KMS-11 (cell line): ENCODE results near the gene TTC28.

ENCODE experiments used
- H2AFZ ChIP-seq: fragments of 200-600 bp; sonication (generic); 2 replicates; pipeline ENCODE4 v1.6.1; 2016; ENCODE audit warnings: antibody characterized with exemption, mixed run types, low read depth
- H3K27ac ChIP-seq: fragments of 200-600 bp; sonication (generic); 2 replicates; pipeline ENCODE4 v1.6.1; 2016; ENCODE audit warnings: mild to moderate bottlenecking, mixed run types
- H3K27me3 ChIP-seq: fragments of 200-600 bp; sonication (generic); 2 replicates; pipeline ENCODE4 v1.6.1; 2017; ENCODE audit warnings: mild to moderate bottlenecking, low read depth, mixed run types, moderate library complexity; ENCODE audit not compliant: insufficient read depth
- H3K36me3 ChIP-seq: fragments of 200-600 bp; sonication (generic); 2 replicates; pipeline ENCODE4 v1.6.1; 2017; ENCODE audit warnings: mild to moderate bottlenecking, mixed run types; ENCODE audit not compliant: insufficient read depth
- H3K4me1 ChIP-seq: fragments of 200-600 bp; sonication (generic); 2 replicates; pipeline ENCODE4 v1.6.1; 2016; ENCODE audit warnings: mild to moderate bottlenecking, low read depth, mixed run types; ENCODE audit not compliant: poor library complexity, severe bottlenecking
- H3K4me2 ChIP-seq: fragments of 200-600 bp; sonication (generic); 2 replicates; pipeline ENCODE4 v1.7.0; 2016; ENCODE audit warnings: mild to moderate bottlenecking, mixed run types
- H3K4me3 ChIP-seq: fragments of 200-600 bp; sonication (generic); IDR thresholded peaks from 2 replicates; pipeline ENCODE4 v1.6.1; 2017; ENCODE audit warnings: low read depth, low read length, mixed read lengths; ENCODE audit not compliant: insufficient read depth
- H3K79me2 ChIP-seq: fragments of 200-600 bp; sonication (generic); 2 replicates; pipeline ENCODE4 v1.6.1; 2016; ENCODE audit warnings: low read depth, mixed run types; ENCODE audit not compliant: insufficient read depth
- H3K9ac ChIP-seq: fragments of 200-600 bp; sonication (generic); 2 replicates; pipeline ENCODE4 v1.6.1; 2016; ENCODE audit warnings: mild to moderate bottlenecking, mixed run types
- H4K20me1 ChIP-seq: fragments of 200-600 bp; sonication (generic); 2 replicates; pipeline ENCODE4 v1.6.1; 2016; ENCODE audit warnings: mild to moderate bottlenecking, mixed run types; ENCODE audit not compliant: insufficient read depth
- CTCF ChIP-seq: fragments of 200-600 bp; sonication (generic); conservative IDR thresholded peaks from 2 replicates; pipeline ENCODE4 v1.6.1; 2017; ENCODE audit warnings: low read depth, mild to moderate bottlenecking, antibody characterized with exemption, low read length, moderate library complexity, mixed read lengths

TTC28 gene

GRCh38 chr22:28412109-28412508 is 267.5 kb downstream of the TTC28 start:
- H3K4me1 ChIP-seq = no peaks in the 10 kb centered on the region
- TF ChIP-seq CTCF = no peak
- no peak overlapping the region for H2AFZ ChIP-seq
- H4K20me1 ChIP-seq = no peaks in the 10 kb centered on the region
- no peaks in the 10 kb centered on the region for H3K27me3 ChIP-seq
- H3K27ac ChIP-seq = no peak overlapping the region
- H3K4me2 ChIP-seq = no peak overlapping the region
- H3K9ac ChIP-seq = no peak overlapping the region
- no peaks in the 10 kb centered on the region for H3K79me2 ChIP-seq
- no peak overlapping the region for H3K4me3 ChIP-seq
- H3K36me3 ChIP-seq = no peaks in the 10 kb centered on the region

- Histone ChIP-seq H4K20me1 (no peaks in the 10 kb centered on the region), H3K9ac (no peak overlapping the region), H3K27me3 (no peaks in the 10 kb centered on the region), H3K27ac (no peak overlapping the region), H2AFZ (no peak overlapping the region), H3K4me2 (no peak overlapping the region), H3K79me2 (no peaks in the 10 kb centered on the region), H3K4me3 (no peak overlapping the region), H3K4me1 (no peaks in the 10 kb centered on the region), H3K36me3 (no peaks in the 10 kb centered on the region)
- no peak for TF ChIP-seq CTCF
Measured at GRCh38 chr22:28411125-28411524, 268.5 kb downstream of the TTC28 start.

DNA sequence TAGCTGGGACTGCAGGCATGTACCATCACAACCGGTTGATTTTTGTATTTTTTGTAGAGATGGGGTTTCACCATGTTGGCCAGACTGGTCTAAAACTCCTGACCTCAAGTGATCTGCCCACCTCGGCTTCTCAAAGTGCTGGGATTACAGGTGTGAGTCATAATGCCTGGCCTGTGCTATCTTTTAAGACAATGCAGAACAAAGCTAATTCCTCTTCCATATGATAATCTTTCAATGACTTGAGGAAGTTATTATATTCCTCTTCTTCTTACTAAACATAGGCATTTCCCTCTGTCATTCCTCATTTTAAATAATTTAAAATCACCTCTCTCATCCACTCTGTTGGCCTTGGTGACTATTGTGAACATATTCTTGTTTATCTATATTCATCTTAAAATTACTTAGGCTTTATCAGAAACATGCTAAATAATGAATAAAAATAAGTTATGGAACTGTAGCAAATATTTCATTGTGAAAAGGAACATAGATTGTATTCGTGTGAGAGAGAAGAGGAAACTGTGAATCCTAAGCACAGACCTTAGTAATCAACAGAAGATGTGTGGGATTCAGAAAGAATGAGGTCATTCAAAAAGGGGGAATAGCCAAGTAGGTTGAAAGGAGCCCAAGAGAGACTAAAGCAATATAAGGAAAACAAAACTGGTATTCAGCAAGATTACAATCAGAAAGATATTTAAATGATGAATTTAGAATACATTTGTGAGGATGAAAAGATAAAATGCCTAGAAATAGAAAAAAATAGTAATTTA is 269.4 kb downstream of the TTC28 start:
- no peaks in the 10 kb centered on the region for H3K79me2 ChIP-seq
- no peaks in the 10 kb centered on the region for H3K27me3 ChIP-seq
- no peak for TF ChIP-seq CTCF
- H3K27ac ChIP-seq = no peak overlapping the region
- no peaks in the 10 kb centered on the region for H4K20me1 ChIP-seq
- H3K4me3 ChIP-seq = no peak overlapping the region
- H2AFZ ChIP-seq = no peak overlapping the region
- no peaks in the 10 kb centered on the region for H3K36me3 ChIP-seq
- H3K9ac ChIP-seq = no peak overlapping the region
- no peak overlapping the region for H3K4me2 ChIP-seq
- H3K4me1 ChIP-seq = no peaks in the 10 kb centered on the region

DNA sequence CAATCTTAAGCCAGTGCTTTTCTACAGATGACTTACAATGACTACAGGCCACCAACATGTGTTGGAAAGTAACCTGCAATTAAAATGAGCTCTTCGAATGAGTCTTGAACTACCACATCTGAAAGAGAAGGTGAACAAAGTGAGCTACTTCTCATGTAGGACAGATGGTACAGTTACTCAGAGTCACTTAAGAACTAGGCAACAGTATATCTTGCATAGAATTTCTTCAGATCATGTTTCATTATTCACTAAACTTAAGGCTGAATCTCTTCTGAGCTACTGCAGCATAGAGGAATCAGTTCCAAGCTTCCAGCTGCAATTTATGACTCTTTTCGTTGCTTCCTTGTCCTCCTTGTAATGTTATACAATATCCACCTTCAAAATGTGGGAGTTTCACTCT is 270.9 kb downstream of the TTC28 start:
- Histone ChIP-seq H4K20me1 (no peaks in the 10 kb centered on the region), H3K9ac (no peak overlapping the region), H3K4me2 (no peak overlapping the region), H3K36me3 (no peaks in the 10 kb centered on the region), H2AFZ (no peak overlapping the region), H3K79me2 (no peaks in the 10 kb centered on the region), H3K27me3 (no peaks in the 10 kb centered on the region), H3K27ac (no peak overlapping the region), H3K4me1 (no peaks in the 10 kb centered on the region), H3K4me3 (no peak overlapping the region)
- TF ChIP-seq CTCF = no peak
